GM20431 (cell line): ENCODE results near the gene PIGR.

ENCODE experiments used
- in situ Hi-C: fragments of 300-500 bp; cut with MseI, MboI; formaldehyde crosslinking; loops from one replicate; pipeline ENCODE4 v1.15.0; 2020; ENCODE audit warnings: low sequenced_read_pairs; ENCODE audit not compliant: unreplicated experiment

The PIGR gene

DNA sequence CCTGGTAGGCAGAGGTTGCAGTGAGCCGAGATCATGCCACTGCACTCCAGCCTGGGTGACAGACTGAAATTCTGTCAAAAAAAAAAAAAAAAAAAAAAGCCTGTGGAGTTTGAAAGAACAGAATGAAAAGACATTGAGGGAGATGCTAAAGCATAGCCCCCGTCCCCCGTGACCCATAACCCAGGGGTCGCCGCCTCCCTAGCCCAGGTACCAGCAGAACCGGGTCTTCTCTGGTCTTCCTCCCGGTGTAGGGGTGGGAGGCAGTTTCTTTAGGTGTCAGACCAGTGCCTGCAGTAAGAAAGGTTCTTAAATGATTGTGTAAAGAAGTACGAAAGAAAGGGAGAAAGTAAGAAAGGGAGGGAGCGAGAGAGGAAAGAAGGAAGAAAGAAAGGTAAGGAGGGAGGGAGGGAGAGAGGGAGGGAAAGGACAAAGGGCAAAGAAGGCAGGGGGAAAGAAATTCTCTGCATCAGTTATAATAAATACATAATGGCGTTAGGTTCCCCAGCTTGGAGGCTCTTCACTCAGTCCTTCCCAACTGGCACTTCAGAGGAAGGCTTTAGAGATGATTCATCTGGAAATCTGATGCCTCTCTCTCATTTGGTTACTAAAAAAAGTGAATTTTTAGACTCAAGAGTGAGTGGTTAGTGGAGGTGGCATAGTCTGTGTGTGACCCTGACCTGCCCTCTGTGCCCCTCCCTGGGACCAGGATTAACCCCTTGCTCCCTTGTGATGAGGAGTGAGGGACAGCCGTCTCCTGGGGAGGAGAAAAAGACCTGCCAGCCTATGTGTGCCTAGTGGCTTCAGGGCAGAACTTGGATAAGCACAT is 48.0 kb downstream of the PIGR start:
- in situ Hi-C loops, result no loop called here

DNA sequence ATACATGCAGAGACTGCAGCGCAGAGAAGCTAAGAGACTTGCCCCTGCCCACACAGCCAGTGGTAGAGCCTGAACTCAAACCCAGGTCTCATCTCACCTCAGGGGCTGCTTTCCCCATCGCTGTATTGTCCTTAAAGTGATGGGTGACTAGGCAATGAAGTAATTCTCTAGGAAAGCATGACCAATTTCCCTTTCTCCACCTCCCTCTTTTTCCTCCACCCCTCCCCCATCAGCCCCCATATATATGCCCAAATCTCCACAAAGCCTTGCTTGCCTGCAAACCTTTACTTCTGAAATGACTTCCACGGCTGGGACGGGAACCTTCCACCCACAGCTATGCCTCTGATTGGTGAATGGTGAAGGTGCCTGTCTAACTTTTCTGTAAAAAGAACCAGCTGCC is 49.1 kb downstream of the PIGR start, which contains the start of gene IL24:
IL24 (plus strand) TSS at position 269 of the 400 bp plus-strand sequence. CDS start 390 bp downstream, outside the sequence.
- in situ Hi-C loops, result no loop called here

DNA sequence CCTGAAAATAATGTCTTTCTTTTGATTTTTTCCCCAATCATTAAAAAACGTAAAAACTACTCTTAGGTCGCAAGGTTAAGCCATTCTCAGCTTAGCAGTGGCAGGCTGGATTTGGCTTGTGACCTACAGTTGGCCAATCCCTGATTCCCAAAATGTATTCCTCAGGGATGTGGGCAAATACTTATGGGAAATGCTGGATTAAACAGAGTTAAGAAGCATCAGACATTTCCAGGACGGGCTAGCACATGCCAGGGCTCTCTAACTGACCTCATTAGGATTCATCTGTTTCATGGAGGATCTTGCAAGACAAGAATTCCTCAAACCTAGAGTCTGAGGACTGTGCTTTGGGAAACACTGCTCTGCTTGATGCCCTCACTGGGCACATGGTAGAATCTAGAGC is 50.0 kb downstream of the PIGR start:
- in situ Hi-C loops, result no loop called here

DNA sequence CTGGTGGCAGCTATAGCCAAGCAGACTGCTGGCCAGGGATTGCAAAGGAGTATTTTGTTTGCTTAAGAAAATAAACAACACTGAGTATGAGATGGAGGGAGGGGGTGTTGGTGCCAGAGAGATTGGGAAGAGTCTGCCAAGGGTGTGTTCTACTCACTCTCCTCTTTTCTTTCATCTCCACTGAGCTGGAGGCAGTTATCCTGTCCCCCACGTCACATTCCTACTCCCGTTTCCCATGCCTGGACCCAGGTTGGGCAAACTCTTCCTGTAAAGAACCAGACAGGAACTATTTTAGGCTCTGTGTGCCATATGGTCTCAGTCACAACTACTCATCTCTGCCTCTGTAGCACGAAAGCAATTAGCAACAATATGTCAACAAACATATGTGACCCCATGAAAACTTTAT is 50.4 kb downstream of the PIGR start:
- in situ Hi-C loops, result no loop called here

DNA sequence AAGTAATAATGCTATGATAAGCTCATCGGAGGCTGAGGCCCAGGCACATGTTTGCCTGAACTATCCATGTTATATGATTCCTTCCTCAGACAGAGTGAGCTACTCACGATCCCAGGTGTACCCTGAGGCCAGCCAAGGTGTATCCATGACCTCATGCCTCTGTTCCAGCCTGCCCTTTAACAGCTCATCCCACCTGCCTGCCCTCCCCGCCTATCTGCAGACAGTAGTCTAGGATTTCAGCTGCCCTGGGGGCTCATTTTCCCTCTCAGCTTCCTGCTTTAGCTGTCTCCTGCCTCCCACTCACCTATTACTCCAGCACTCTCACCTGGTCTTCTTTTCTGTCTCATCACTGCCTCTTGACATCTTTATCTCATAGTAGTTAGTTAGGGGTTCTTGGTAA is 50.9 kb downstream of the PIGR start:
- in situ Hi-C loops, result no loop called here

DNA sequence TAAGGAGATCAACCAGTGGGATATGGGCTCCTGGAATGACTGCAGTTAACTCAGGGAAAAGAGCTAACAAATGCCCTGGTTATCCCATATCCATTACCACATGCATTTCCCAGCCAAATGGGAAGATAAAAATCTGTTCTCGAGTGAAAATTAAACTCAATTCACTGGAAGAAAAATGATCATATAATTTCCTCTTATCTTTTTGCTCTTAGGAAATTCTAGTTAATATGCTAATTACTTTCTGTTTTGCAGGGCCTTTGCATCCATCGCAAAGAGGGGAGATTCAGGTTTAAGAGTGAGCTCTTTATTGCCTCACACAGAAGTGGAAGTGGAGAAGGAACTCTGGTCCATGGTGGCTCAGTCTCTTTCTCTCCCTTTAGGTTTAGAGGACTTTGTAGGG is 52.9 kb downstream of the PIGR start:
- in situ Hi-C loops, result no loop called here

DNA sequence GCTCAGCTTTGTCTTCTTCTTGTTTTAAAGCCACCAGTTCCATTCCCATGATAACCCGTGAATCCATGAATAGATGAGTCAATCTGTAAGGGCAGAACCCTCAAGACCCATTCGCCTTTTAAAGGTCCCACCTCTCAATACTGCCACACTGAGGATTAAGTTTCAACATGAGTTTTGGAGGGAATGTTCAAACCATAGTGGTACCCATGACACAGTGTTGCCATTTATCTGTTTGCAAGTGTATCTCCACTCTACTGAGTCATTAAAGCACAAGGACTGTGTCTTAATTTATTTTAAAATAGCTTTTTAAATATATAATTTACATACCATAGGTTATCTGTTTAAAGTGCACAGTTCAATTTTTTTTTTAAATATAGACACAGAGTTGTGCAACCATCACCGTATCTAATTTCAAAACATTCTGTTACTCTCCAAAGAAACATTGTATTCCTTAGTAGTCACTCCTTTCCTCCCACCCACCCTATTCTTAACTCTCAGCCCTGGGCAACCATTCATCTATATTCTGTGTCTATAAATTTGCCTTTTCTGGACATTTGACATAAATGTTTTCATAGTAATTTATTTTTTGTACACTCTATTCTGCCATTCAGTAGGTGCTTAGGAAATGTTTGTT is 53.8 kb downstream of the PIGR start:
- in situ Hi-C loops, result no loop called here

DNA sequence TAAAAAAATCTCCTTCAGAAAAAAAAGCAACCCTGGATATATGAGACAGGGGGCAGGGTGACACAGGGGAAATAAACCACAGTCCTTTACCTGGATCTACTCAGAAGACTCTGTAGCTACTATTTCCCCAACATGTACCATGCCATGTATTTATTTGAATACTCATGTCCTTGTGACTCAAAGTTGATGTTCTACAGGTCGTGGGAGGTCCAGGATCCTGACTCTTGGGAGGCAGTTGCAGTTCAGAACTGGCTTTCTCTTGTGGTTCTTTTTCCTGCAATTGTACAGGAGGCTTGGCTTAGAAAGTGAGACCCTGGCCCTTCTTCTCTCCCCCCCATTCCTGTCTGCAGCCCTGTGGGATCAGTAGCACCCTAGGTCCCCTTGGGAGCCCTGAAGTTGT is 54.9 kb downstream of the PIGR start:
- in situ Hi-C loops, result no loop called here

DNA sequence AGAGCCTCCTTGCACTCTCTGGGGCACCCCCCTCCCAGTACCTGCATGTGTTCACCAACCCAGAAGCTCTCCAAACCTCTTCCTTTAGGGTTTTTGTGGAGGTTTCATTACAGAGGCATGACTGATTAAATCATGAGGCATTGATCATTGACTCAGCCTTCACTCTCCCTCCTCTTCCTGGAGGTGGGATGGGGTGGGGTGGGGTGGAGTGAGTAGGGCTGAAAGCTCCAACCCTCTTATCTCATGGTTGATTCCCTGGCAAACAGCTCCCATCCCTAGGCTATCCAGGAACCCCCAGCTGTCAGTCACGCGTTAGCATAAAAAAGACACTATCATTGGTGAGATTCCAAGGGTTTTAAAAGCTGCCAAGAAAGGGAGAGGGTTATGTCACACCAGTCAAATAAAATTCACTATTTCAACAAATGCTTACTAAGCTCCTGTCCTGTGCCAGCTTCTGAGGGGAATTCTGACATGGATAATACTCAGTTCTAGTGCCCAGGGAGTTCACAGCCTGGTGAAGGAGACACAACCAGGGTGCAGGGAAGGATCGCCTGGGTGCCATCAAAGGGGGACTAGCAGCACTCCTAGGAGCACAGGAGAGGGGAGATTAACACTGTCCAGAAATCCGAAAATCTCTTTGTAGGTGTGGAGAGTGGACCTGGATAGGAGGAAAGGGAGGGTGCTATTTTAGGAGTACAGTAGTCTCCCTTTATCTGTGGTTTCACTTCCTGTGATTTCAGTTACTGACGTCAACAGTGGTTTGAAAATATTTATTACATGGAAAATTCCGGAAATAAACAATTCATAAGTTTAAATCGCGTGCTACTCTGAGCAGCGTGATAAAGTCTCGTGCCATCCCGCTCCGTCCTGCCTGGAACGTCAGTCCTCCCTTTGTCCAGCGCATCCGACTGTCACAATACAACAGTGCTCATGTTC is 55.9 kb downstream of the PIGR start:
- in situ Hi-C loops, result no loop called here

DNA sequence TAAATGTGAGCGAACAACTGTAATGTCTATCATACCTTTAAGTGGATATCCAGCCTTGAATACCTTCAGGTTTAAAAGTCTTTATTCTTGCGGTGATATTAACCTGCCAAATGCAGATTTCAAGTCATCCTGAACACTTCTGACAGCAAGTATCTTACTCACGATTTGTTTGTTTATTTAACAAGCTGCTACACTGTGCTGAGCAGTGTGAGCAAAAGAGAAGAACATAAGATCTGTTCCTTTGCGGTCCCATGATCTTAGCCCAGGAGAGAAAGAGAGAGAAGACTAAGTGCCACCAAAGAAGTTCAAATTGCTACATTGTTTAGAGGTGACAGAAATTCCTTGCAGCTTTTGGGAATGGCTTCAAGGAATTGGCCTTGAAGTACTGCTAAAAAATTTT is 58.6 kb downstream of the PIGR start:
- in situ Hi-C loops, result no loop called here

DNA sequence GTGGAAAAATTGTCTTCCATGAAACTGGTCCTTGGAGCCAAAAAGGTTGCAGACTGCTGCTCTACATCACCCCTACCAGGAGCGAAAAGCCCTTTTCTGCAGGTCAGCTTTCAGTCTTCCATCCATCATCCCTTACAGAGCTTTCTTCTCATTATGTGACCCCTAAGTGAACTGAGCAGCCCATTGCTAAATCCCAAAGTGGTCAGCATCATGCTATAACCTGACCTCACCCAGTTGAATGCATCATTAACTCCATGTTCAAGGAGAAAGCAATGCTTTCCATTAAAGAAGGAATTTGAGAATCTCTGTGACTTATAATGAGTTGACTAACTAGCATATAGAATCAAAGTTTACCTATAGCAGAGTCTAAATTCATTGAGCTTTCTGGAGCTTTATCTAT is 59.4 kb downstream of the PIGR start:
- in situ Hi-C loops, result no loop called here

DNA sequence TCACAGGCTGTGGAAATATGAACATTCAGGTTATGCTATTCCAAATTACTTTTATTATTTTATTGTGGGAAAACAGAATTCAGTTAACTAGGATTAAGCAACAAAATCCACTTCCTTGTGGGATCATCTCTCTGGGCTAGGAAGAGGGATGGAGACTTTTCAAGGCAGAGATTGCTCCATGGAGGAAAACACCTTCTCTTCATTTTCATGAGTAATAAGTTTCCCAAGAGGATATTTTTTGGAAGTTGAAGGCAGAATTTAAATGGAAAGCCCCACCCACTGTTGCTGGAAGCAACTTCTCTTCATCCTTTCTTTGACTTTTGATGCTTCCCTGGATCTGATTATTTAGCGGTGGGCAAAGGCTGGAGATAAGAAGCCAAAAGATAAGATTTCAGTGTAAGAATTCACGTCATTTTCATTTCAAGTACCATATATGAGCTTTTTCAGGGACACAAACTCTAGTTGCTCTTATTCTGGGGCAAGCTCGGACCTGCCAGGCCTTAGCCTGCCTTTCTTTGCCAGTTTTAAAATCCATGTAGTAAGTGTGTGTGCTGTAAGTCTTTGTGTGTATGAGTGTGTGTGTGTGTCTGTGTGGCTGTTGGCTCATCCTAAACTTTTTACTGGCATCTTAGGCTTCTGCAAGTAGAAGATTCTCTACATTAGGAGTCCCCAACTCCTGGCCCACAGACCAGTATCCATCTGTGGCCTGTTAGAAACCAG is 60.8 kb downstream of the PIGR start:
- in situ Hi-C loops, result no loop called here

DNA sequence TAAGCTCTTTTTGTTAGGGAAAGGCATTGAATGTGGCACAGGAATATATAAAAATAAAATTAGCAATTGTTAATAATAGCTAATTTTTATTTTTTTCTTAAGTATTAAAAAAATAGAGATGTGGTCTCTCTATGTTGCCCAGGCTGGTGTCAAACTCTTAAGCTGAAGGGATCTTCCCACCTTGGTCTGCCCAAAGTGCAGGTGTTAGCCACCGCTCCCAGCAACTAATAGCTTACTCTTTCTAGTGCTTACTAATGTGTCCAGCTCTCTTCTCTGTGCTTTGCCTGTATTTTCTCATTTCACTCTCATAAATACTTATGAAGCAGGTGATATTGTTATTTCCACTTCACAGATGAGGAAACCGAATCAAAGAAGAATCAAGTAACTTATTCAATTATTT is 62.4 kb downstream of the PIGR start:
- in situ Hi-C loops, result no loop called here

DNA sequence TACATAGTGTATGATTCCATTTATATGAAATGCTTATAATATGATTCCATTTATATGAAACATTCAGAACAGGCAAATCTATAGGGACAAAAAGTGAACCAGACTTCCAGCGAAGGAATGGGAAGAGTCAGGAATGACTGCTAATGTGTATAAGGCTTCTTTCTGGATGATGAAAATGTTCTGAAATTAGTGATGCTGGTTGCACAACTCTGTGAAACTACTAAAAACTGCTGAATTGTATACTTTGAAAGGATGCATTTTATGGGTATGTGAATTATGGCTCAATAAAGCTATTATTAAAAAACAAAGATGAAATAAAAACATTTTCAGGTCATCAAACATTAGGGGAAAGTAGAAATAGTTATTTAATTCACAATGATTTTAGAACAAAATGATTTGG is 63.1 kb downstream of the PIGR start:
- in situ Hi-C loops, result no loop called here

DNA sequence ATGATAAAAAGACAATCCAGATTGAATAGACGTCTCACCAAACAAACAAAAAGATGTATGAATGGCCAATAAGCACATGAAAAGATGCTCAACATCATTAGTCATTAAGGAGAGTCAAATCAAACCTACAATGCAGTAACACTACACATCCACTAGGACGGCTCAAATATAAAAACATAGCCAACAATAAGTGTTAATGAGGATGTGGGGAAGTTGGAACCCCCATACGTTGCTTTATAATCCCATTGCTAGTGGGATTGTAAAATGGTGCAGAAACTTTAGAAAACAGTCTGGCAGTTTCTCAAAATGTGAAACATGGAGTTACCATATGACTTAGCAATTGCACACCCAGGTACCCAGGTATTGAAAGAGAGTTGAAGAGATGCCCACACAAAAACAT is 63.7 kb downstream of the PIGR start:
- in situ Hi-C loops, result no loop called here

DNA sequence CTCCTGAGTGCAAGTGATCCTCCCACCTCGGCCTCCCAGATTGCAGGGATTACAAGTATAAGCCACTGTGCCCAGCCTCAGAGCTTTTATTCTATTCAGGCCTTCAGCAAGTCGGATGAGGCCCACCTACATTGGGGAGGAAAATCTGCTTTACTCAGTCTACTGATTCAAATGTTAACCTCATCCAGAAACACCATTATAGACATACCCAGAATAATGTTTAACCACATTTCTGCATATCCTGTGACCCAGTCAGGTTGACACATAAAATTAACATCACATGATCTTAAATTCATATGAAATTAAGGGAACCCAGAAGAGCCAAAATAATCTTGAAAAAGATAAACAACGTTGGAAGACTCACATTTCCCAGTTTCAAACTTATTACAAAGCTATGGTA is 66.0 kb downstream of the PIGR start:
- in situ Hi-C loops, result no loop called here
